GM19099 (cell line): ENCODE results near the gene SPON1.

ENCODE experiments used
- POLR2A ChIP-seq: IDR thresholded peaks from 3 replicates; pipeline ENCODE4 v1.6.1; 2011; ENCODE audit warnings: low read depth; ENCODE audit not compliant: insufficient read length; ENCODE audit errors: extremely low read depth

SPON1 gene

GRCh38 chr11:14114786-14115185, 152.3 kb downstream of the SPON1 start:
- TF ChIP-seq POLR2A, result no peak

- no peak for TF ChIP-seq POLR2A
These were observed 155.1 kb downstream of the SPON1 start for GRCh38 chr11:14117632-14118031.

- TF ChIP-seq POLR2A, result no peak
These were observed 155.5 kb downstream of the SPON1 start for GRCh38 chr11:14118072-14118471.

- TF ChIP-seq POLR2A, result no peak
These were observed 156.8 kb downstream of the SPON1 start for GRCh38 chr11:14119357-14119756.

- no peak for TF ChIP-seq POLR2A
These were observed 161.8 kb downstream of the SPON1 start for GRCh38 chr11:14124350-14124749.

GRCh38 chr11:14124886-14125285, 162.4 kb downstream of the SPON1 start:
- no peak for TF ChIP-seq POLR2A

- no peak for TF ChIP-seq POLR2A
These were observed 163.0 kb downstream of the SPON1 start for GRCh38 chr11:14125529-14125928.

GRCh38 chr11:14127679-14128078, 165.2 kb downstream of the SPON1 start:
- TF ChIP-seq POLR2A, result no peak

GRCh38 chr11:14132312-14132711, 169.8 kb downstream of the SPON1 start:
- TF ChIP-seq POLR2A, result no peak

GRCh38 chr11:14133381-14133780, 170.9 kb downstream of the SPON1 start:
- no peak for TF ChIP-seq POLR2A

- TF ChIP-seq POLR2A, result no peak
These were observed 174.0 kb downstream of the SPON1 start for GRCh38 chr11:14136561-14136960.

- TF ChIP-seq POLR2A, result no peak
These were observed 174.8 kb downstream of the SPON1 start for GRCh38 chr11:14137284-14137683.

GRCh38 chr11:14140991-14141390, 178.5 kb downstream of the SPON1 start:
- no peak for TF ChIP-seq POLR2A

- TF ChIP-seq POLR2A, result no peak
These were observed 179.2 kb downstream of the SPON1 start for GRCh38 chr11:14141676-14142075.

GRCh38 chr11:14144934-14145333, 182.4 kb downstream of the SPON1 start:
- no peak for TF ChIP-seq POLR2A

- no peak for TF ChIP-seq POLR2A
These were observed 186.2 kb downstream of the SPON1 start for GRCh38 chr11:14148653-14149273.

GRCh38 chr11:14149683-14150082, 187.2 kb downstream of the SPON1 start:
- TF ChIP-seq POLR2A, result no peak

- TF ChIP-seq POLR2A, result no peak
These were observed 188.4 kb downstream of the SPON1 start for GRCh38 chr11:14150878-14151277.

GRCh38 chr11:14158393-14158792, 195.9 kb downstream of the SPON1 start:
- TF ChIP-seq POLR2A, result no peak
